GM23338 (cell line): Measurements from ENCODE around the gene MPP2. TPM values are rescaled to one million over a fixed set of nuclear protein-coding genes. Genes with fewer than 3 reads are reported as not detected.

ENCODE experiments used
- ATAC-seq: fragments of 200-7000 bp; cut with Tn5 transposase; 3 replicates; pipeline ENCODE4 v1.9.1; 2020
- DNase-seq: peaks from one replicate; pipeline ENCODE4 v3.0.0-alpha.2; 2015; ENCODE audit warnings: low spot score
- H2AFZ ChIP-seq: fragments of 200-600 bp; sonication (generic); 2 replicates; pipeline ENCODE4 v1.8.0; 2016; ENCODE audit warnings: antibody characterized with exemption, mild to moderate bottlenecking, moderate library complexity
- H3F3A ChIP-seq: fragments of 200-600 bp; sonication (generic); replicated peaks from 2 replicates; pipeline ENCODE4 v1.8.0; 2017; ENCODE audit warnings: antibody characterized with exemption, mixed run types, low read depth
- H3K27ac ChIP-seq: fragments of 200-600 bp; sonication (generic); 2 replicates; pipeline ENCODE4 v1.6.1; 2016; ENCODE audit warnings: low read depth
- H3K27me3 ChIP-seq: fragments of 200-600 bp; sonication (generic); 2 replicates; pipeline ENCODE4 v1.8.0; 2016; ENCODE audit warnings: mild to moderate bottlenecking, mixed run types, moderate library complexity; ENCODE audit not compliant: insufficient read depth
- H3K36me3 ChIP-seq: fragments of 200-600 bp; sonication (generic); 2 replicates; pipeline ENCODE4 v1.8.0; 2016; ENCODE audit warnings: mild to moderate bottlenecking; ENCODE audit not compliant: insufficient read depth
- H3K4me1 ChIP-seq: fragments of 200-600 bp; sonication (generic); 2 replicates; pipeline ENCODE4 v1.8.0; 2016; ENCODE audit warnings: mild to moderate bottlenecking, moderate library complexity; ENCODE audit not compliant: insufficient read depth
- H3K4me2 ChIP-seq: fragments of 200-600 bp; sonication (generic); 2 replicates; pipeline ENCODE4 v1.7.1; 2017; ENCODE audit warnings: mixed run types
- H3K4me3 ChIP-seq: fragments of 200-600 bp; sonication (generic); 2 replicates; pipeline ENCODE4 v1.6.1; 2016; ENCODE audit warnings: mixed run types
- H3K79me2 ChIP-seq: fragments of 200-600 bp; sonication (generic); replicated peaks from 2 replicates; pipeline ENCODE4 v1.8.0; 2017; ENCODE audit warnings: mild to moderate bottlenecking; ENCODE audit not compliant: insufficient read depth
- H3K9me2 ChIP-seq: fragments of 200-600 bp; sonication (generic); 2 replicates; pipeline ENCODE4 v1.8.0; 2017; ENCODE audit not compliant: insufficient read depth
- H4K20me1 ChIP-seq: fragments of 200-600 bp; sonication (generic); replicated peaks from 2 replicates; pipeline ENCODE4 v1.8.0; 2017; ENCODE audit warnings: mild to moderate bottlenecking; ENCODE audit not compliant: insufficient read depth
- H3K27ac Mint-ChIP-seq: 2 replicates; pipeline ENCODE4 v1.8.0; 2020; ENCODE audit warnings: inconsistent platforms, mild to moderate bottlenecking, moderate library complexity, mixed read lengths
- H3K27me3 Mint-ChIP-seq: 3 replicates; pipeline ENCODE4 v1.8.0; 2022; ENCODE audit warnings: low read depth, mild to moderate bottlenecking, moderate library complexity, mixed read lengths, inconsistent platforms; ENCODE audit not compliant: insufficient read depth, poor library complexity
- H3K36me3 Mint-ChIP-seq: 3 replicates; pipeline ENCODE4 v1.8.0; 2021; ENCODE audit warnings: low read depth, mild to moderate bottlenecking, inconsistent platforms, moderate library complexity, mixed read lengths
- H3K4me1 Mint-ChIP-seq: 3 replicates; pipeline ENCODE4 v1.8.0; 2020; ENCODE audit warnings: mild to moderate bottlenecking, inconsistent platforms, mixed read lengths
- H3K4me3 Mint-ChIP-seq: 3 replicates; pipeline ENCODE4 v1.8.0; 2021; ENCODE audit warnings: moderate library complexity, mild to moderate bottlenecking, inconsistent platforms, mixed read lengths
- H3K9me3 Mint-ChIP-seq: 3 replicates; pipeline ENCODE4 v1.8.0; 2020; ENCODE audit warnings: moderate library complexity, mild to moderate bottlenecking, inconsistent platforms, mixed read lengths
- CREB1 ChIP-seq: fragments of 250-450 bp; sonication (Bioruptor Pico); IDR thresholded peaks from 2 replicates; pipeline ENCODE4 v1.5.0; 2020; ENCODE audit warnings: low read depth, mild to moderate bottlenecking, moderate library complexity
- CTCF ChIP-seq, 2 experiments: fragments of 200-600 bp in 1 of 2; sonication (generic) in 1 of 2; conservative IDR thresholded peaks; 2 replicates each; pipeline versions ENCODE4 v1.5.1 to v1.6.1; 2016 to 2017; ENCODE audit warnings: antibody characterized with exemption in 2 of 2, low read depth in 2 of 2, mild to moderate bottlenecking in 2 of 2, moderate library complexity in 1 of 2
- EZH2 ChIP-seq: fragments of 200-600 bp; sonication (generic); IDR thresholded peaks from one replicate; pipeline ENCODE4 v1.8.0; 2017; ENCODE audit warnings: antibody characterized with exemption, mild to moderate bottlenecking, low read depth; ENCODE audit not compliant: unreplicated experiment
- EZH2phosphoT487 ChIP-seq: fragments of 200-600 bp; sonication (generic); IDR thresholded peaks from one replicate; pipeline ENCODE4 v1.8.1; 2018; ENCODE audit warnings: antibody characterized with exemption; ENCODE audit not compliant: unreplicated experiment
- NANOG ChIP-seq: IDR thresholded peaks from 2 replicates; pipeline ENCODE4 v1.6.1; 2016; ENCODE audit warnings: antibody characterized with exemption, borderline replicate concordance
- REST ChIP-seq: IDR thresholded peaks from one replicate; pipeline ENCODE4 v1.6.1; 2018; ENCODE audit warnings: antibody characterized with exemption; ENCODE audit not compliant: unreplicated experiment
- STAT1 ChIP-seq: IDR thresholded peaks from one replicate; pipeline ENCODE4 v1.6.1; 2016; ENCODE audit warnings: antibody characterized with exemption; ENCODE audit not compliant: unreplicated experiment
- ZNF331 ChIP-seq: fragments of 250-450 bp; sonication (Bioruptor Pico); IDR thresholded peaks from 2 replicates; pipeline ENCODE4 v1.5.0; 2020; ENCODE audit warnings: low read depth, mild to moderate bottlenecking, moderate library complexity
- ZNF462 ChIP-seq: fragments of 250-450 bp; sonication (Bioruptor Pico); IDR thresholded peaks from 2 replicates; pipeline ENCODE4 v1.5.0; 2020; ENCODE audit warnings: mild to moderate bottlenecking, moderate library complexity
- polyA plus RNA-seq: library from polyadenylated mRNA; unstranded; fragments of >200 nt; fragmentation: Nextera tagmentation; extraction: Ambion mirVana; gene quantifications from 2 replicates; pipeline ENCODE4 v1.2.1, GENCODE V29; 2016
- total RNA-seq: library from RNA; depleted of rRNA; stranded (reverse); fragments of >200 nt; shearing (Covaris generic); gene quantifications from 2 replicates; pipeline ENCODE4 v1.2.3, GENCODE V29; 2014

The MPP2 gene
- total and polyA plus RNA-seq, 2 experiments from 2014 or later, result 7.8 to 20.7 TPM

- H3K4me2 ChIP-seq, result no peak overlapping the region
- no peaks in the 10 kb centered on the region for H3K9me2 ChIP-seq
- H2AFZ ChIP-seq, result no peak overlapping the region
- no peaks in the 10 kb centered on the region for H3K36me3 ChIP-seq
- Mint-ChIP-seq H3K4me3 (no peak overlapping the region), H3K36me3 (peaks cover 6% of the 10 kb centered on the region; the same call in 1 of the 3 replicates), H3K27ac (no peak overlapping the region), H3K4me1 (peaks cover 20% of the 10 kb centered on the region), H3K9me3 (peaks cover 6% of the 10 kb centered on the region; the same call in 2 of the 3 replicates), H3K27me3 (peaks cover 28% of the 10 kb centered on the region)
- H4K20me1 ChIP-seq, result no peaks in the 10 kb centered on the region
- H3K27ac ChIP-seq, result no peak overlapping the region
- peaks cover 26% of the 10 kb centered on the region for H3K27me3 ChIP-seq
- ATAC-seq (no peak), DNase-seq (no peak)
- H3F3A ChIP-seq, result no peaks in the 10 kb centered on the region
- no peak overlapping the region for H3K4me3 ChIP-seq
- no peaks in the 10 kb centered on the region for H3K79me2 ChIP-seq
- H3K4me1 ChIP-seq, result peaks cover 7% of the 10 kb centered on the region; the same call in 1 of the 2 replicates
- no peak for TF ChIP-seq ZNF331
- TF ChIP-seq EZH2, result no peak
- no peak for TF ChIP-seq CREB1
- TF ChIP-seq STAT1, result no peak
- TF ChIP-seq EZH2phosphoT487, result no peak
- no peak for TF ChIP-seq REST
- TF ChIP-seq CTCF (conservative IDR thresholded peaks at IDR 0.05; ENCODE audit: low read depth in 2 of 2), result no peak
- no peak for TF ChIP-seq NANOG
- no peak for TF ChIP-seq ZNF462 (CRISPR knock-in tag)
Measured at GRCh38 chr17:43915559-43915958, 8.2 kb upstream of the MPP2 start.
